ENCODE data around the gene BLOC1S2.

- TF ChIP-seq, protein P1, sequence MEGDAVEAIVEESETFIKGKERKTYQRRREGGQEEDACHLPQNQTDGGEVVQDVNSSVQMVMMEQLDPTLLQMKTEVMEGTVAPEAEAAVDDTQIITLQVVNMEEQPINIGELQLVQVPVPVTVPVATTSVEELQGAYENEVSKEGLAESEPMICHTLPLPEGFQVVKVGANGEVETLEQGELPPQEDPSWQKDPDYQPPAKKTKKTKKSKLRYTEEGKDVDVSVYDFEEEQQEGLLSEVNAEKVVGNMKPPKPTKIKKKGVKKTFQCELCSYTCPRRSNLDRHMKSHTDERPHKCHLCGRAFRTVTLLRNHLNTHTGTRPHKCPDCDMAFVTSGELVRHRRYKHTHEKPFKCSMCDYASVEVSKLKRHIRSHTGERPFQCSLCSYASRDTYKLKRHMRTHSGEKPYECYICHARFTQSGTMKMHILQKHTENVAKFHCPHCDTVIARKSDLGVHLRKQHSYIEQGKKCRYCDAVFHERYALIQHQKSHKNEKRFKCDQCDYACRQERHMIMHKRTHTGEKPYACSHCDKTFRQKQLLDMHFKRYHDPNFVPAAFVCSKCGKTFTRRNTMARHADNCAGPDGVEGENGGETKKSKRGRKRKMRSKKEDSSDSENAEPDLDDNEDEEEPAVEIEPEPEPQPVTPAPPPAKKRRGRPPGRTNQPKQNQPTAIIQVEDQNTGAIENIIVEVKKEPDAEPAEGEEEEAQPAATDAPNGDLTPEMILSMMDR (IDR thresholded peaks at IDR 0.05; ENCODE audit: low read depth, low read length) = no peak
- TF ChIP-seq POLR2A (IDR thresholded peaks at IDR 0.05; ENCODE audit: extremely low read depth, insufficient read length) = no peak
Measured at GRCh38 chr10:100307684-100308083, 21.2 kb upstream of the BLOC1S2 start.

All from NB4 (cell line).